HuH-7.5 (cell line): ENCODE measurements around the gene AGPAT1.
"Not testable (repeated sequence)": the region's sequence is repeated elsewhere in the genome, so short reads cannot be mapped to it uniquely, and the experiment has no call there.

Experiments
- DNase-seq: peaks from one replicate; pipeline ENCODE4 v3.0.0; 2011; ENCODE audit warnings: low spot score

AGPAT1 gene

GRCh38 chr6:32186151-32186840, 10.4 kb upstream of the AGPAT1 start:
- DNase-seq, result not testable (repeated sequence)

GRCh38 chr6:32185681-32186131, 9.8 kb upstream of the AGPAT1 start:
- not testable (repeated sequence) for DNase-seq

GRCh38 chr6:32184084-32184640, 8.3 kb upstream of the AGPAT1 start, which contains the start of gene AGER:
Gene AGER (minus strand): TSS chr6:32184253. CDS start chr6:32184222, 31 bp downstream.
- no peak for DNase-seq

- DNase-seq, result no peak
Observed at GRCh38 chr6:32183483-32184083, 7.7 kb upstream of the AGPAT1 start.

- DNase-seq, result no peak
Observed at GRCh38 chr6:32183030-32183429, 7.1 kb upstream of the AGPAT1 start.

GRCh38 chr6:32182555-32182981, 6.7 kb upstream of the AGPAT1 start:
- DNase-seq, result no peak

GRCh38 chr6:32181915-32182529, 6.1 kb upstream of the AGPAT1 start:
- no peak for DNase-seq

- no peak for DNase-seq
Observed at GRCh38 chr6:32181148-32181702, 5.3 kb upstream of the AGPAT1 start.

- DNase-seq, result no peak
Observed at GRCh38 chr6:32179766-32180405, 4.0 kb upstream of the AGPAT1 start.

- no peak for DNase-seq
Observed at GRCh38 chr6:32178547-32179440, 2.9 kb upstream of the AGPAT1 start.

- DNase-seq, result peak; percentile 86
Observed at GRCh38 chr6:32177788-32178546, 2.1 kb upstream of the AGPAT1 start, which contains the start of gene RNF5. Gene RNF5 (plus strand): TSS chr6:32178405. CDS start chr6:32178512, 107 bp downstream.

- DNase-seq, result no peak
Observed at GRCh38 chr6:32177183-32177787, 1.4 kb upstream of the AGPAT1 start.

- DNase-seq, result no peak
Observed at GRCh38 chr6:32176476-32177182, 745 bp upstream of the AGPAT1 start.

- no peak for DNase-seq
Observed at GRCh38 chr6:32175322-32175710, 568 bp downstream of the AGPAT1 start.

GRCh38 chr6:32174416-32174815, 1.5 kb downstream of the AGPAT1 start:
- DNase-seq, result no peak

GRCh38 chr6:32173051-32173727, 2.7 kb downstream of the AGPAT1 start:
- no peak for DNase-seq

- no peak for DNase-seq
Observed at GRCh38 chr6:32171234-32171633, 4.7 kb downstream of the AGPAT1 start.

- DNase-seq, result no peak
Observed at GRCh38 chr6:32170294-32170693, 5.6 kb downstream of the AGPAT1 start.
